SK-N-SH (cell line): ENCODE data around the gene NOTCH2. TPM values are rescaled to one million over a fixed set of nuclear protein-coding genes. Genes with fewer than 3 reads are reported as not detected.

ENCODE experiments used
- CTCF ChIA-PET: fragments of 300-600, 350-600 bp; formaldehyde crosslinking; extraction: SDS; loops from one replicate; lab custom pipeline; 2021; lab: Yijun Ruan, JAX
- POLR2A ChIA-PET: fragments of 350-600 bp; sonication (Branson Sonifier 250); formaldehyde crosslinking; extraction: SDS; loops from one replicate; lab custom pipeline; 2020; ENCODE audit warnings: antibody characterized with exemption, inconsistent platforms; lab: Yijun Ruan, JAX
- DNase-seq: peaks from one replicate; pipeline ENCODE4 v3.0.0; 2012
- H2AFZ ChIP-seq: fragments of 200-600 bp; sonication (generic); 2 replicates; pipeline ENCODE4 v1.8.1; 2016; ENCODE audit warnings: antibody characterized with exemption, mild to moderate bottlenecking, low read depth
- H3F3A ChIP-seq: fragments of 200-600 bp; sonication (generic); replicated peaks from 2 replicates; pipeline ENCODE3; 2016; ENCODE audit warnings: antibody characterized with exemption, mild to moderate bottlenecking; ENCODE audit not compliant: insufficient read depth
- H3K27ac ChIP-seq, 2 experiments: fragments of 200-500 bp in 1 of 2; fragments of 200-600 bp in 1 of 2; sonication (Bioruptor generic) in 1 of 2; sonication (generic), shearing (Covaris generic) in 1 of 2; 2 replicates each; pipeline versions ENCODE4 v1.5.1 to v1.6.1; 2014 to 2016; ENCODE audit warnings: low read depth in 2 of 2, inconsistent platforms in 1 of 2, low read length in 1 of 2, mild to moderate bottlenecking in 1 of 2, mixed read lengths in 1 of 2
- H3K27me3 ChIP-seq: fragments of 200-600 bp; sonication (generic), shearing (Covaris generic); 2 replicates; pipeline ENCODE4 v1.6.1; 2016; ENCODE audit warnings: mixed run types; ENCODE audit not compliant: insufficient read depth
- H3K36me3 ChIP-seq, 2 experiments: fragments of 200-500 bp in 1 of 2; fragments of 200-600 bp in 1 of 2; sonication (Bioruptor generic) in 1 of 2; sonication (generic) in 1 of 2; replicated peaks in 1 of 2; 2 replicates each; pipeline versions ENCODE3 to v1.5.1; 2014 to 2016; ENCODE audit warnings: low read length in 1 of 2, mild to moderate bottlenecking in 1 of 2; ENCODE audit not compliant: insufficient read depth in 2 of 2, control insufficient read depth in 1 of 2
- H3K4me1 ChIP-seq, 2 experiments: fragments of 200-500 bp in 1 of 2; fragments of 200-600 bp in 1 of 2; sonication (Bioruptor generic) in 1 of 2; sonication (generic), shearing (Covaris generic) in 1 of 2; 2 replicates each; pipeline versions ENCODE4 v1.5.1 to v1.6.1; 2014 to 2016; ENCODE audit warnings: low read depth in 1 of 2, low read length in 1 of 2, mixed run types in 1 of 2; ENCODE audit not compliant: insufficient read depth in 2 of 2, control insufficient read depth in 1 of 2
- H3K4me2 ChIP-seq: fragments of 200-600 bp; sonication (generic), shearing (Covaris generic); 2 replicates; pipeline ENCODE4 v1.6.1; 2017; ENCODE audit warnings: mixed run types
- H3K4me3 ChIP-seq, 2 experiments: fragments of 200-500 bp in 1 of 2; fragments of 200-600 bp in 1 of 2; sonication (Bioruptor generic) in 1 of 2; sonication (generic), shearing (Covaris generic) in 1 of 2; 2 replicates each; pipeline versions ENCODE4 v1.5.1 to v1.8.1; 2014 to 2016; ENCODE audit warnings: low read depth in 2 of 2, inconsistent platforms in 1 of 2, low read length in 1 of 2, mild to moderate bottlenecking in 1 of 2, mixed read lengths in 1 of 2, moderate library complexity in 1 of 2
- H3K79me2 ChIP-seq: fragments of 200-600 bp; sonication (generic); 2 replicates; pipeline ENCODE4 v1.8.1; 2017; ENCODE audit warnings: mild to moderate bottlenecking; ENCODE audit not compliant: insufficient read depth
- H3K9ac ChIP-seq: fragments of 200-600 bp; sonication (generic); 2 replicates; pipeline ENCODE4 v1.6.1; 2017; ENCODE audit warnings: mixed run types
- H3K9me2 ChIP-seq: fragments of 200-600 bp; sonication (generic); 2 replicates; pipeline ENCODE4 v1.6.1; 2017; ENCODE audit warnings: mixed run types
- H3K9me3 ChIP-seq: fragments of 200-600 bp; sonication (generic); 2 replicates; pipeline ENCODE4 v1.6.1; 2017; ENCODE audit warnings: mixed run types, mild to moderate bottlenecking, moderate library complexity
- H4K20me1 ChIP-seq: fragments of 200-600 bp; sonication (generic); 2 replicates; pipeline ENCODE4 v1.6.1; 2017; ENCODE audit warnings: mild to moderate bottlenecking, mixed run types; ENCODE audit not compliant: insufficient read depth
- ELF1 ChIP-seq: IDR thresholded peaks from 2 replicates; pipeline ENCODE4 v1.4.0; 2012
- EP300 ChIP-seq, 2 experiments: IDR thresholded peaks; 2 replicates each; pipeline versions ENCODE4 v1.4.0 to v1.6.1; 2012; ENCODE audit warnings: borderline replicate concordance in 1 of 2, low read depth in 1 of 2, low read length in 1 of 2
- EZH2phosphoT487 ChIP-seq: fragments of 200-600 bp; sonication (generic); IDR thresholded peaks from 2 replicates; pipeline ENCODE4 v1.6.1; 2017; ENCODE audit warnings: low read depth, mixed run types, mild to moderate bottlenecking, antibody characterized with exemption, moderate library complexity, borderline replicate concordance
- FOSL2 ChIP-seq: IDR thresholded peaks from 2 replicates; pipeline ENCODE4 v1.4.0; 2012; ENCODE audit warnings: low read depth, mild to moderate bottlenecking, moderate library complexity, borderline replicate concordance
- FOXJ3 ChIP-seq: sonication (generic); formaldehyde crosslinking; IDR thresholded peaks from 2 replicates; pipeline ENCODE4 v1.5.1; 2020; ENCODE audit warnings: mild to moderate bottlenecking, missing genetic modification reagents
- FOXM1 ChIP-seq: IDR thresholded peaks from 2 replicates; pipeline ENCODE4 v1.4.0; 2012; ENCODE audit warnings: low read depth, mild to moderate bottlenecking
- GABPA ChIP-seq: IDR thresholded peaks from 2 replicates; pipeline ENCODE4 v1.4.0; 2012; ENCODE audit warnings: low read depth, mild to moderate bottlenecking
- MXI1 ChIP-seq: IDR thresholded peaks from 2 replicates; pipeline ENCODE4 v1.6.1; 2012; ENCODE audit warnings: mild to moderate bottlenecking, low read depth, low read length, improper control_type of control experiment
- PBX3 ChIP-seq: IDR thresholded peaks from 2 replicates; pipeline ENCODE4; 2012
- REST ChIP-seq: IDR thresholded peaks from 2 replicates; pipeline ENCODE4 v1.6.1; 2012; ENCODE audit warnings: mild to moderate bottlenecking, low read depth, low read length, moderate library complexity
- TAF1 ChIP-seq: IDR thresholded peaks from 2 replicates; pipeline ENCODE4 v1.6.1; 2012; ENCODE audit warnings: low read depth, mild to moderate bottlenecking, low read length, moderate library complexity, borderline replicate concordance
- TEAD4 ChIP-seq: IDR thresholded peaks from 2 replicates; pipeline ENCODE4 v1.4.0; 2012; ENCODE audit warnings: mild to moderate bottlenecking, borderline replicate concordance; ENCODE audit not compliant: insufficient read depth
- USF2 ChIP-seq: fragments of 150-350 bp; IDR thresholded peaks from 2 replicates; pipeline ENCODE4 v1.6.1; 2017; ENCODE audit warnings: antibody characterized with exemption, low read length, low read depth, borderline replicate concordance
- ZBTB33 ChIP-seq: IDR thresholded peaks from 2 replicates; pipeline ENCODE4 v1.4.0; 2012; ENCODE audit warnings: low read depth, borderline replicate concordance
- WGBS: methylation state at CpG from one replicate; pipeline ENCODE4 v1.1.6; 2017; ENCODE audit warnings: low lambda C conversion rate; 5-methylcytosine and 5-hydroxymethylcytosine counted together
- polyA plus RNA-seq, 3 experiments: library from polyadenylated mRNA; depleted of rRNA; stranded (reverse); fragments of >200 nt; gene quantifications; 2 replicates each; pipeline ENCODE4 v1.2.3, GENCODE V29; 2012

NOTCH2 gene
- polyA plus RNA-seq, 1 of the 3 experiments (the other 2 are of a cell fraction): 23.0 TPM

DNA sequence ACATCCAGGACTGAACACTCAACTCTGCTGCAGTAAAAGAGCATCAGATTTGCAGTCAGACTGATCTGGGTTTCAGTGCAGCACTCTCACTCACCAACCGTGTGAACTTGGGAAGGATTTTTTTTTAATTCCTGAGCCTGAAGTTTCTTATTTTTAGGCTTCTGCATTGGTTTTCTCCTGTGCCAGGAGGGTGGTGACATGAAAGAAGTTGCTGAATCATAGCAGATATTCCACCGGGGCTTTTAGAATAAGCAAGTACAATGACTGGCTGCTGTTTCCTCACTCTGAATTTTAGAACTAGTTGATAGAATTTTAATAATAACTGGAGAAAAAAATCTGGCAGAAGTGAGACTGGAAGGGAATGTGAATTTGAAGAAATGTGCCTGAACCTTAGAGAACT lies 184.8 kb downstream of the NOTCH2 start:
- Histone ChIP-seq H3K4me3 (no peak overlapping the region), H4K20me1 (no peaks in the 10 kb centered on the region), H3K27me3 (no peaks in the 10 kb centered on the region), H3K9me3 (no peaks in the 10 kb centered on the region), H3K4me2 (no peak overlapping the region), H3K4me1 (no peaks in the 10 kb centered on the region), H3K27ac (no peak overlapping the region), H3F3A (no peaks in the 10 kb centered on the region), H3K36me3 (no peaks in the 10 kb centered on the region), H2AFZ (no peak overlapping the region), H3K79me2 (no peaks in the 10 kb centered on the region), H3K9me2 (no peaks in the 10 kb centered on the region), H3K9ac (no peak overlapping the region)
- whole genome bisulfite sequencing: 58% methylated on average over 2 of the region's 2 CpGs
- ChIA-PET POLR2A (no interaction called here), CTCF (interaction anchor here (1.3 to 1.8 kb wide), 2 partner anchors 12 to 15 kb away, joined by 4 to 5 read pairs; no protein-coding TSS in a partner anchor)
- no peak for TF ChIP-seq MXI1
- TF ChIP-seq FOXJ3: no peak
- no peak for TF ChIP-seq GABPA
- TF ChIP-seq EZH2phosphoT487: no peak
- TF ChIP-seq FOSL2: no peak
- no peak for TF ChIP-seq USF2
- TF ChIP-seq ELF1: no peak
- no peak for TF ChIP-seq TAF1
- no peak for TF ChIP-seq EP300 (IDR thresholded peaks at IDR 0.05; ENCODE audit: borderline replicate concordance in 1 of 2, low read depth in 1 of 2, low read length in 1 of 2)
- TF ChIP-seq ZBTB33: no peak
- no peak for TF ChIP-seq PBX3
- TF ChIP-seq FOXM1: no peak
- no peak for TF ChIP-seq TEAD4
- TF ChIP-seq REST: no peak
- DNase-seq: no peak
